ENCODE data around the gene LZTR1. TPM values are rescaled to one million over a fixed set of nuclear protein-coding genes. Genes with fewer than 3 reads are reported as not detected.

LZTR1 gene
- total and polyA plus RNA-seq, 2 of the 4 experiments (the other 2 are of a cell fraction), result 22.8 to 41.3 TPM

GRCh38 chr22:20968281-20968977 lies 13.7 kb upstream of the LZTR1 start:
- Histone ChIP-seq H3K18ac (ENCODE audit: low read depth, low read length) (no peak overlapping the region), H4K20me1 (ENCODE audit: insufficient read depth, low read length) (no peaks in the 10 kb centered on the region), H3K79me1 (ENCODE audit: low read depth in 1 of 2, low read length in 2 of 2) (no peaks in the 10 kb centered on the region), H3K27me3 (ENCODE audit: control insufficient read depth, insufficient read depth, low read length) (peaks cover 37% of the 10 kb centered on the region), H3K4me1 (ENCODE audit: control insufficient read depth, insufficient read depth, low read length) (no peaks in the 10 kb centered on the region), H3K27ac (ENCODE audit: insufficient read depth, low read length) (no peak overlapping the region), H3K4me2 (ENCODE audit: low read depth, low read length) (no peak overlapping the region), H3K9me3 (ENCODE audit: control insufficient read depth, insufficient read depth, low read length) (no peaks in the 10 kb centered on the region), H3K56ac (ENCODE audit: extremely low read depth, insufficient read depth, low read length) (no peak overlapping the region), H3K9ac (ENCODE audit: low read depth, low read length) (no peak overlapping the region), H2BK15ac (ENCODE audit: low read depth, low read length) (no peak overlapping the region), H3K9me1 (ENCODE audit: insufficient read depth, low read length) (no peaks in the 10 kb centered on the region), H4K5ac (ENCODE audit: low read depth, low read length) (no peak overlapping the region), H2AK9ac (replicated peaks; ENCODE audit: low read depth, low read length, poor library complexity) (no peak overlapping the region), H4K8ac (ENCODE audit: low read depth in 2 of 2, low read length in 2 of 2) (no peak overlapping the region), H2BK20ac (ENCODE audit: low read depth, low read length) (no peak overlapping the region), H2AK5ac (ENCODE audit: low read depth, low read length) (no peak overlapping the region), H2BK5ac (ENCODE audit: low read depth, low read length, poor library complexity, severe bottlenecking) (no peak overlapping the region), H3K23ac (ENCODE audit: low read depth, low read length) (no peak overlapping the region), H3K36me3 (ENCODE audit: control insufficient read depth, insufficient read depth, low read length) (no peaks in the 10 kb centered on the region), H2AFZ (replicated peaks; ENCODE audit: low read length, poor library complexity) (peak overlapping the region; percentile 27), H3K4me3 (ENCODE audit: insufficient read depth, low read depth, low read length) (no peak overlapping the region), H3K4ac (ENCODE audit: low read depth, low read length) (no peak overlapping the region), H3K14ac (replicated peaks; ENCODE audit: low read depth, low read length) (no peak overlapping the region), H2BK120ac (ENCODE audit: low read depth, low read length) (no peak overlapping the region), H4K91ac (ENCODE audit: insufficient read depth, low read depth, low read length) (no peak overlapping the region)
- no peak for ATAC-seq (ENCODE audit: low read depth)
- dilution Hi-C loops (cut with HindIII; ENCODE audit: low sequenced_read_pairs, unreplicated experiment) (no loop called here), in situ Hi-C loops (cut with MboI; ENCODE audit: low sequenced_read_pairs) (no loop called here), intact Hi-C loops (cut with micrococcal nuclease) (no loop called here)
- no peak for DNase-seq
- POLR2A ChIA-PET (ENCODE audit: unreplicated experiment), result no interaction called here
- CTCF ChIA-PET, result no interaction called here
- WGBS, 2 experiments (ENCODE audit: extremely low coverage in 2 of 2, insufficient read length in 1 of 2), result 100% methylated on average over 1 of the region's 7 CpGs; no CpG with 5 or more reads in 1 of the 2 experiments
- BruUV-seq (replicated peaks), result no TSS peak
- no peak for TF ChIP-seq RCOR1 (IDR thresholded peaks at IDR 0.05; ENCODE audit: insufficient replicate concordance, low read length)
- no peak for TF ChIP-seq MAFK (IDR thresholded peaks at IDR 0.05; ENCODE audit: low read depth, low read length)
- no peak for TF ChIP-seq RAD21 (IDR thresholded peaks at IDR 0.05; ENCODE audit: low read length)
- no peak for TF ChIP-seq FOS (IDR thresholded peaks at IDR 0.05; ENCODE audit: low read depth, low read length)
- TF ChIP-seq CTCF (conservative IDR thresholded peaks at IDR 0.05; ENCODE audit: low read depth, low read length), result no peak
- no peak for TF ChIP-seq ELK1 (IDR thresholded peaks at IDR 0.05; ENCODE audit: borderline replicate concordance, low read depth, low read length)
- TF ChIP-seq SMC3 (IDR thresholded peaks at IDR 0.05; ENCODE audit: low read depth, low read length), result no peak
- no peak for TF ChIP-seq CHD1 (IDR thresholded peaks at IDR 0.05; ENCODE audit: low read depth, low read length)
- TF ChIP-seq POLR2A (IDR thresholded peaks at IDR 0.05; ENCODE audit: low read depth, low read length), result no peak
- no peak for TF ChIP-seq MAZ (IDR thresholded peaks at IDR 0.05; ENCODE audit: borderline replicate concordance, low read depth, low read length)
